ENCODE measurements around the gene SNX7.

DNA sequence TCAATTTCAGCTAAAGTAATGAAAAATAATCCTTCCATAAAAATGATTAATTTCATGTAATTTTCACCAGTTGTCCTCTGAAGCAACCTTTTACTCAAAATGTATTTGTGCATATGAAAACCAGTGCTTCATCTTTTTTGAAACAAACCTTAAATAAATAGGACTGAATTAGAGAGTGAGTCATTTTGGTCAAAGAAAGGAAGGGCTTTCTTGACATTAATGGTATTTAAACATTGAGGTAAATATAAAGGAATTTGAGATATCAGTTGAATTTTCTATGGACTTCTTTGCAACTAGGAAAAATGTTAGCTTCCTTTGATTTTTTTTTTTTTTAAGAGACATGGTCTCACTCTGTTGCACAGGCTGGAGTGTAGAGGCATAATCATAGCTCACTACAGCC lies 38.7 kb downstream of the SNX7 start:
- TF ChIP-seq, protein P1, sequence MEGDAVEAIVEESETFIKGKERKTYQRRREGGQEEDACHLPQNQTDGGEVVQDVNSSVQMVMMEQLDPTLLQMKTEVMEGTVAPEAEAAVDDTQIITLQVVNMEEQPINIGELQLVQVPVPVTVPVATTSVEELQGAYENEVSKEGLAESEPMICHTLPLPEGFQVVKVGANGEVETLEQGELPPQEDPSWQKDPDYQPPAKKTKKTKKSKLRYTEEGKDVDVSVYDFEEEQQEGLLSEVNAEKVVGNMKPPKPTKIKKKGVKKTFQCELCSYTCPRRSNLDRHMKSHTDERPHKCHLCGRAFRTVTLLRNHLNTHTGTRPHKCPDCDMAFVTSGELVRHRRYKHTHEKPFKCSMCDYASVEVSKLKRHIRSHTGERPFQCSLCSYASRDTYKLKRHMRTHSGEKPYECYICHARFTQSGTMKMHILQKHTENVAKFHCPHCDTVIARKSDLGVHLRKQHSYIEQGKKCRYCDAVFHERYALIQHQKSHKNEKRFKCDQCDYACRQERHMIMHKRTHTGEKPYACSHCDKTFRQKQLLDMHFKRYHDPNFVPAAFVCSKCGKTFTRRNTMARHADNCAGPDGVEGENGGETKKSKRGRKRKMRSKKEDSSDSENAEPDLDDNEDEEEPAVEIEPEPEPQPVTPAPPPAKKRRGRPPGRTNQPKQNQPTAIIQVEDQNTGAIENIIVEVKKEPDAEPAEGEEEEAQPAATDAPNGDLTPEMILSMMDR (IDR thresholded peaks at IDR 0.05; ENCODE audit: poor library complexity) = no peak
- TF ChIP-seq EZH2phosphoT487 (IDR thresholded peaks at IDR 0.05; ENCODE audit: low read depth, severe bottlenecking, unreplicated experiment) = no peak
